NCI-H69 (cell line): ENCODE measurements around the gene PRLH.
"Not testable (repeated sequence)": the region's sequence is repeated elsewhere in the genome, so short reads cannot be mapped to it uniquely, and the experiment has no call there.

Experiments
- DNase-seq: peaks from one replicate; lab custom pipeline; 2025; lab: John Stamatoyannopoulos, UW

Gene PRLH

GRCh38 chr2:237581751-237582746 lies 15.7 kb downstream of the PRLH start:
- peak; percentile 56 for DNase-seq

- no peak for DNase-seq
Measured at GRCh38 chr2:237583385-237584295, 17.3 kb downstream of the PRLH start.

GRCh38 chr2:237585590-237586221 lies 19.3 kb downstream of the PRLH start:
- no peak for DNase-seq

- no peak for DNase-seq
Measured at GRCh38 chr2:237588044-237588696, 21.8 kb downstream of the PRLH start.

GRCh38 chr2:237590272-237591140 lies 24.1 kb downstream of the PRLH start, which contains the start of gene RAB17:
Gene RAB17, minus strand, starts transcription at chr2:237590734. Its CDS starts 4,580 bp downstream, at chr2:237586154.
- peak; percentile 75 for DNase-seq

GRCh38 chr2:237591141-237591881 lies 24.9 kb downstream of the PRLH start:
- peak; percentile 86 for DNase-seq

- DNase-seq = no peak
Measured at GRCh38 chr2:237592425-237592980, 26.1 kb downstream of the PRLH start.

GRCh38 chr2:237593036-237593435 lies 26.7 kb downstream of the PRLH start:
- no peak for DNase-seq

- DNase-seq = peak; percentile 80
Measured at GRCh38 chr2:237593596-237594320, 27.4 kb downstream of the PRLH start.

GRCh38 chr2:237594514-237594871 lies 28.1 kb downstream of the PRLH start:
- DNase-seq = peak; percentile 46

- DNase-seq = not testable (repeated sequence)
Measured at GRCh38 chr2:237595829-237596519, 29.6 kb downstream of the PRLH start.

- no peak for DNase-seq
Measured at GRCh38 chr2:237596520-237597195, 30.3 kb downstream of the PRLH start.

GRCh38 chr2:237597196-237598145 lies 31.1 kb downstream of the PRLH start:
- no peak for DNase-seq

GRCh38 chr2:237598468-237599208 lies 32.3 kb downstream of the PRLH start:
- DNase-seq = no peak

GRCh38 chr2:237599465-237600110 lies 33.2 kb downstream of the PRLH start:
- no peak for DNase-seq
